GM21447 (cell line): ENCODE measurements around the gene GSDMA.
"Not testable (repeated sequence)": the region's sequence is repeated elsewhere in the genome, so short reads cannot be mapped to it uniquely, and the experiment has no call there.

Experiments
- ATAC-seq: cut with Tn5 transposase; IDR thresholded peaks from one replicate; pipeline ENCODE4 v1.9.1; 2021; ENCODE audit not compliant: unreplicated experiment

Gene GSDMA

DNA sequence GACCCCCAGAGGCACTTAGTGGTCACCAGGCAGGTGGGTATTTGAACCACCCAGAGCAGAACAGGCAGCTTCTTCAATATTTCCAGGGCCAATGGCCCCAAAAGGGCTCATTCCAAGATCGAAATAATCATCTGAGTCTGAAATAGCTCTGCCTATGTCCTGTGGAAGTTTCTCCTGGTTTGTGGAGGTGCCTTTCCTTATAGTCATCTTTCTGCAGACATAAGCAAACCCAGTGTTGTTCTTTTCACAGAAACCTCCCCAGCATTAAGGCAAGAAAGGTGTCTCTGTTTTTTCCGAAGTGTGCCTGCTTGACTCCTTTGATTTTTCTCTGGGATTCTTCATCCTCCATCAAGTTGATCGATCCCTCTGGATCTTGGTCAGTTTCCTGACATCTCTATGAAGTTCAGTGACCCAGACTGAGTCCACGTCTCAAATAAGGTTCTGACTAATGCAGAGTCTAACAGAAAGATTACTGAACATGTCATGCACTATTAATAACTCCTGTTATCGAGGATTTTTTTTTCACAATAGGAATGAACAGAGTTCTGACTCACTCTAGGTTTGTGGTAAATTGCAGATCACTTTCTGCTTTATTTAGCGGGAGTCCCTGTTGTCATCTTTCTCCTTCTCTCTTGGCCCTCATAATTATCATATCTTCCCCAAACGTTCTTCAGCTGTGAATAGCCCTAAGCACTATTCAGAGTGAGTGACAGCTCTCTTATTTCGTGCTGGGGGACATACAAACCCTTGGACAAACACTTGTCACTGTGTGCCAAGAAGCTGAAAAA, 33.8 kb upstream of the GSDMA start:
- ATAC-seq = no peak

- ATAC-seq = no peak
Observed at GRCh38 chr17:39929646-39930407, 33.0 kb upstream of the GSDMA start.

DNA sequence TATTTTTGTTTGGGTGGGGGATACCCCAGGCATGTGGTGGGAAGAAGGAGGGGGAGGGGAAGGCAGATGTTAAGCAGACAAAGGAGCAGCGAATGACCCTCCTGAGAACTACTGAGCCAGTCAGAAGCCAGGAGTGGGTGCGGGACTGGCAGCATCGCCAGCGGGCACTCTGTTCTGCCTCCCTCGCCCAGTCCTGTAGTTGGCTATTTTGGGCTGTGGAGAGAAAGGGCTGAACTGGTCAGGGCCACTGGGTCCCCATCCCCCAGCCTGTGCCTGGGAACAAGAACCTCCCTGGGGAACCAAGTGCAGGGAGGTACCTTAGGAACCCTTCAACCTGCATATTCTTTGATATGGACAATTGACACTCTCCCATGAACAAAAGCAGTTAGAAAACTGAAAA, 28.9 kb upstream of the GSDMA start:
- no peak for ATAC-seq

DNA sequence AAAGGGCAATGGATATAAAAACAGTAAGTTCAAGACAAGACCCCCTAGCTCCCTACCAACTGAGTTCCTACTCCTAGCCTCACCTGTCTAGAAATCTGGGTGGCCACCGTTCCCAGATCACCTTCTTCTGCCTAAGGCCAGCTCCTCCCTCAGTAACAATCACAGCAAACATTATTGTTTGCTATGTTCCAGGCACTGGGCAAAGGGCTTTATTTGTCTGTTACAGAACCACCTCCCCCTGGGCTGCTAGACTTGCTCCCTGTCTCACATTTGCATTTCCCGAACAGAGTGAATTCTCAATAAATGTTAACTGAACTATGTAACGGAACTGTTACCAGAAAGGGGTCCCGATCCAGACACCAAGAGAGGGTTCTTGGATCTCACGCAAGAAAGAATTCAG, 28.5 kb upstream of the GSDMA start:
- ATAC-seq = no peak

GRCh38 chr17:39935909-39936308, 26.9 kb upstream of the GSDMA start:
- ATAC-seq = no peak

DNA sequence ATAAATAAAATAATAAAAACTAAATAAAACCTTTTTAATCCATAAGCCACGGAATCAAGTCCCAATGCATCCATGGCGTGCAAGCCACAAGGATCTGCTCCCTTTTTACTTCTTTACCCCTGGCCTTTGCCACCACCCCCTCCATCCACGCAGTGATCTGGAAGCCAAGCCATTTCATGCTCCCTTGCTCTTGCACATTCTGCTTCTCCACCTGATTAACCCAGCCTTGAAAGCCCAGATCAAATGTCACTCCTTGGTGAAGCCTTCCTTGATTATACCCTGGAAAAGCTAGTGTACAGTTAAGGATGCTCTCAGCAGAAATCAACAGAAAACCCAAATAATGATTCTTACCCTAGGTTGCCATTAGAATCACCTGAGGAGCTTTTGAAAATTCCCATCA, 25.4 kb upstream of the GSDMA start:
- ATAC-seq = no peak

GRCh38 chr17:39938140-39938869, 24.5 kb upstream of the GSDMA start:
- ATAC-seq = no peak

GRCh38 chr17:39939106-39939505, 23.7 kb upstream of the GSDMA start:
- no peak for ATAC-seq

- peak; percentile 51 for ATAC-seq
Observed at GRCh38 chr17:39939588-39940419, 23.0 kb upstream of the GSDMA start.

- ATAC-seq = no peak
Observed at GRCh38 chr17:39943702-39944392, 19.0 kb upstream of the GSDMA start.

DNA sequence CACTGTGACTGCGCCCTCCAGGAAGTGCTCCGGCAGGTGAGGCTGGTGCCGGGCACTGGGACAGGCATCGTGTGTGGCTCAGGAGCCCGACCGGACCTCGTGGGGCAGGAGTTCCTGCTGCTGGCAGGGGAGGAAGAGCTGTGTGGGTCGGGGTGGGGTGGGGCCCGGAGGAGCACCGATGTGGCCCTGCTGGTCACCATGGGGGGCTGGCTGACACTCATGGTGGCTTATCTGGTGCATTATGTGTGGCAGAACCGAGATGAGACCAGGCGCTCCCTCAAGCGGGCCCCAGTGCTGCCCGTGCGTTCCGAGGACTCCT, 18.5 kb upstream of the GSDMA start:
- ATAC-seq = no peak

GRCh38 chr17:39946551-39947330, 16.1 kb upstream of the GSDMA start:
- ATAC-seq = no peak

DNA sequence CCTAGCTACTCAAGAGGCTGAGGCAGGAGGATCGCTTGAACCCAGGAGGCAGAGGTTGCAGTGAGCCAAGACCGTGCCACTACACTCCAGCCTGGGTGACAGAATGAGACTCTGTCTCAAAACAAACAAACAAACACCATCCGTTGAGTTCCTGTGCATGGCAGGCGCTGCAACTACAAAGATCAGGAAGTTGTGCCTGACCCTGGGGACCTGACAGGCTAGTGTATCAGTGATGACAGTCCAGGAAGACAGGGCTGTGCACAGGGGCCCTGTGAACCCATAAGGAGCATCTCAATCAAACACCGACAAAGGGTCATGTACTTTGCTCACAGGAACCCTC, 14.3 kb upstream of the GSDMA start:
- ATAC-seq = not testable (repeated sequence)

DNA sequence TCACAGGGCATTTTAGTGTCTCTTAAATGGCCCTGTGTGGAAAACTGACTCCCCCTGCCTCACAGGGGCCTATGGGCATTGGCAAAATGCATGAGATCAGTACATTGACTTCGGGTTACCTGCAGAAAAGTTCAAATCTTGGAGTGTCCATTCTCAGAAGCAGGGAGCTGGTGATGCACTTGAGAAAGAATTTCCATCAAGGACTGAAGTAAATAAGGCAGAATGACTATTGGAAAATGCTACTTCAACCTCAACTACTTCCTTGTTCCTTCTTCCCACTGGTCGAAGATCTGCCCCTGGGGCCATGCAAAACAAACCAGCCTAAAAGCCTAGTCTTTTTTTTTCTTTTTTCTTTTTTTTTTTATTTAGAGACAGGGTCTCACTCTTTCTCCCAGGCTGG, 13.8 kb upstream of the GSDMA start:
- ATAC-seq = no peak

DNA sequence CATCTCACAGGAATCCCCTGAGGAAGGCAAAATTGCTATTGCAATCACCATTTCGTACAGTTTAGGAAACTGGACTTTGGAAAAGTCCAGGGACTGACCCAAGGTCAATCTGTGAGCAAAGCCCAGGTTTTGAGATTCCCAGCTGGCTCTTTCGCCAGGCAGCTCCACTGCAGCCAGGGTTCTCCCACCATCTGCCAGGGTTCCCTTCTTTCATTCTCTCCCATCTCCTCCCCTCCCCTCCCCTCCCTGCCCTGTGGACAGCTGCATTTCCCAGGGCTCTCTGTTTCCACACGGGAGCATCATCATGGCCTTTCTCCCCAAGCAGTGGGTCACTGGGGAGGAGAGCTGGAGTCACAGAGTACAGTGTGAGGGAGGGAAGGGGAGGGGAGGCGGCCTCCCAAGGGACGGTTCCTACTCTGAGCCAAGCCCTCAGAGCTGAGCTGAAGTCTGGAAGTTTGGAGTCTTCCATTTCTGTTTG, 11.9 kb upstream of the GSDMA start:
- no peak for ATAC-seq

- ATAC-seq = no peak
Observed at GRCh38 chr17:39951924-39952679, 10.7 kb upstream of the GSDMA start.

GRCh38 chr17:39952680-39953470, 9.9 kb upstream of the GSDMA start:
- ATAC-seq = peak; percentile 68

- ATAC-seq = no peak
Observed at GRCh38 chr17:39953471-39953888, 9.3 kb upstream of the GSDMA start.
